SJSA1 (cell line): ENCODE data around the gene LRRC10B. TPM values are rescaled to one million over a fixed set of nuclear protein-coding genes. Genes with fewer than 3 reads are reported as not detected.
"Not testable (repeated sequence)": the region's sequence is repeated elsewhere in the genome, so short reads cannot be mapped to it uniquely, and the experiment has no call there.

ENCODE experiments used
- DNase-seq, 2 experiments: peaks; one replicate each; pipeline ENCODE4 v3.0.0-alpha.2; 2015 to 2020; ENCODE audit warnings: low spot score in 2 of 2, low read depth in 1 of 2
- H3K27ac ChIP-seq: fragments of 250-450 bp; sonication (Bioruptor Pico); 2 replicates; pipeline ENCODE4 v1.5.1; 2020; ENCODE audit warnings: mild to moderate bottlenecking, moderate library complexity
- H3K27me3 ChIP-seq: fragments of 250-450 bp; sonication (Bioruptor Pico); replicated peaks from 2 replicates; pipeline ENCODE4 v1.5.1; 2020; ENCODE audit warnings: mild to moderate bottlenecking, moderate library complexity
- H3K36me3 ChIP-seq: fragments of 250-450 bp; sonication (Bioruptor Pico); 2 replicates; pipeline ENCODE4 v1.5.1; 2020; ENCODE audit warnings: mild to moderate bottlenecking
- H3K4me1 ChIP-seq: fragments of 250-450 bp; sonication (Bioruptor Pico); replicated peaks from 2 replicates; pipeline ENCODE4 v1.6.1; 2021; ENCODE audit warnings: mild to moderate bottlenecking
- H3K4me3 ChIP-seq: fragments of 250-450 bp; sonication (Bioruptor Pico); 2 replicates; pipeline ENCODE4 v1.5.1; 2020; ENCODE audit warnings: mild to moderate bottlenecking
- H3K9me3 ChIP-seq: fragments of 250-450 bp; sonication (Bioruptor Pico); replicated peaks from 2 replicates; pipeline ENCODE4 v1.5.1; 2020; ENCODE audit warnings: mild to moderate bottlenecking
- total RNA-seq: library from RNA; depleted of rRNA; stranded (reverse); fragments of >200 nt; shearing (Covaris generic); gene quantifications from 2 replicates; pipeline ENCODE4 v1.2.3, GENCODE V29; 2014; rRNA removed

The LRRC10B gene
- not detected in 2 replicates for total RNA-seq

DNA sequence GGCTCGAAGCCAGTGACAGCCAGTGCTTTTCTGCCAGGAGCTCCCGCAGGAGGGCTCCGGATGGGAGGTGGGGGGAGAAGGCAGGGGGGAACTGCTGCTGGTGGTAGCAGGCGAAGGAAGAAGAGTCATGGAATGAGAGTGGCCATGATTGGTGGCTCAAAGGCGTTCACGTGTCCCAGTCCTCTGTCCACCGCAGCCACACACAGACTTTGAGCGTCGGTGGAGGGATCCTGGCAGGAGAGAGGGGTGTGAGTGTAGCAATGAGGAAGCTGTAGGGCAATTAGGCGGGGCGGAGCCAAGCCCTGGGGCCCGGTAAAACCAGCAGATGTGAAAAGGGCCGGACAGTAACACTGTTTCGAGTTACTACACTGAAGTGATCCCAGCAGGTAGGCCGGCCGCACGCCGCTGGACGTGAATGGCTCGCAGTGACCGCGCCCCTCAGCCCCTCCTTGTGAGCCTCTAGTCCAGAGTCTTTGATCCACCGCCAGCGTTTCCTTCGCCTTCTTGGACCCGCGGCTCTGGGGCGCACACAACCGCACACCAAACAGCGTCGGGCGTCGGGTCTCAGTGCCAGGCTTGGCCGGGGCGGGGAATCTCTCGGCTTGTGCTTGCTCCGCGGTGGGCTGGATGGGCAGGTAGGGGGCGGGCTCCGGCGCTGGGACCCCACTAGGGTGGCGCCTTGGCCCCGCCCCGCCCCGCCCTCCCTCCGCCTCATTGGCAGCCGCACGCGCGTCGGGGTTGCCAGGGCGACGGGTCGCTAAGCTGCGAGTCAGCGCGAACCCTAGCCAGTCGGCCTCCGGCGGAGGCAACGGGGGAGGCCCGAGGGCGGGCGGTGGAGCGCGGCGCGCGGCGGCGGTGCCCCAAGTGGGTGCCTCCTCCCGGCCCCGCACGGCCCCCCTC is at the start of gene LRRC10B:
TSS of gene LRRC10B (plus strand) at position 788 of the 900 bp plus-strand sequence. CDS start 250 bp downstream, outside the sequence.
- Histone ChIP-seq H3K4me3 (no peak within 1 kb of the TSS), H3K4me1 (peaks cover 13% of the 10 kb centered on the region), H3K27me3 (peaks cover 83% of the 10 kb centered on the region), H3K27ac (no peak within 1 kb of the TSS), H3K36me3 (no peaks in the 10 kb centered on the region), H3K9me3 (peaks cover 8% of the 10 kb centered on the region)
- no peak for DNase-seq

GRCh38 chr11:61460474-61460881 is 48.1 kb upstream of the LRRC10B start:
- DNase-seq, result no peak
- no peak overlapping the region for H3K27ac ChIP-seq

DNA sequence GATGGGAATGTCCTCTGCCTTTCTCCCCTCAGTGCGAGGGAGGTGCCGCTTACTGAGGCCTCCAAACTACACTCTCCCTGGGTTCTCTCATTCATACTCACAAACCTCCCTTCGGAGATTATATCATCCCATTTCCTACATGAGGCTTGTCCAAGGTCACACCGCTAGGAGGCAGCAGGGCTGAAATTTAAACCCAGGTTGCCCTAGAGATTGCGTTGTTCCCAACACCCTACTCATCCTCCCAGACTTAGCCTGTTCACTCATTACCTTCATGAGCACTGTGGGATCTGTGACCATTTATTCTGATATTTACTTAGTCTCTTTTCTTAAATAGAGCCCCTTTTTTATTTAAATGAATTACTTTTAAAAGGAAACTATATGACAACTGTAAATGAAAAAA is 47.6 kb upstream of the LRRC10B start:
- Histone ChIP-seq H3K27me3 (no peaks in the 10 kb centered on the region), H3K9me3 (no peaks in the 10 kb centered on the region), H3K4me3 (no peak overlapping the region), H3K36me3 (peaks cover 4% of the 10 kb centered on the region; the same call in 1 of the 2 replicates), H3K27ac (no peak overlapping the region), H3K4me1 (no peaks in the 10 kb centered on the region)
- DNase-seq, result no peak

More at GRCh38 chr11:61460474-61460881, 48.1 kb upstream of the LRRC10B start:
- Histone ChIP-seq H3K4me1 (no peaks in the 10 kb centered on the region), H3K9me3 (no peaks in the 10 kb centered on the region), H3K36me3 (peaks cover 4% of the 10 kb centered on the region), H3K27me3 (no peaks in the 10 kb centered on the region), H3K4me3 (no peak overlapping the region)

DNA sequence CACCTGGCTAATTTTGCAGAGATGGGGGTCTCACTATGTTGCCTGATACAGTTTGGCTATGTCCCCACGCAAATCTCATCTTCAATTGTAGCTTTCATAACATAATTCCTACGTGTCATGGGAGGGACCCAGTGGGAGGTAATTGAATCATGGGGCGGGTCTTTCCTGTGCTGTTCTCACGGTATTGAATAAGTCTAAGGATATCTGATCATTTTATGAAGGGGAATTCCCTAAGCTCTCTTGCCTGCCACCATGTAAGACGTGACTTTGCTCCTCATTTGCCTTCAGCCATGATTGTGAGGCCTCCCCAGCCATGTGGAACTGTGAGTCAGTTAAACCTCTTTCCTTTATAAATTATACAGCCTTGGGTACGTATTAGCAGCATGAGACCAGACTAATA is 40.9 kb upstream of the LRRC10B start:
- H3K36me3 ChIP-seq, result peaks cover 22% of the 10 kb centered on the region
- H3K4me3 ChIP-seq, H3K9me3 ChIP-seq, H3K27ac ChIP-seq, DNase-seq, H3K27me3 ChIP-seq, H3K4me1 ChIP-seq: not testable (repeated sequence)

DNA sequence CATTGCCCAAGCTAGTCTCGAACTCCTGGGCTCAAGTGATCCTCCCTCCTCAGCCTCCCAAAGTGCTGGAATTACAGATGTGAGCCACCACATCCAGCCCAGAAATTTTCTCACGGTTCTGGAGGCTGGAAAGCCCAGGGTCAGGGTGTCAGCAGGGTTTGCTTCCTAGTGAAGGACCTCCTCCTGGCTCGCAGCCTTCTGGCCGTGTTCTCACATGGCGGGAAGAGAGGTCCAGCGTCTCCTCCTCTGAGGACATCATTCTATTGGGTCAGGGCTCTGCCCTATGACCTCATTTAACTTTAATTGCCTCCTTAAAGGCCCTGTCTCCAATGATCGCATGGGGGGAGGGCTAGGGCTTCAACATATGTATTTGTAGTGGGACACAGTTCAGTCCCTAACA is 40.5 kb upstream of the LRRC10B start:
- H3K27me3 ChIP-seq, result no peaks in the 10 kb centered on the region
- H3K36me3 ChIP-seq, result peaks cover 22% of the 10 kb centered on the region
- no peak overlapping the region for H3K27ac ChIP-seq
- DNase-seq, result no peak
- H3K9me3 ChIP-seq, result no peaks in the 10 kb centered on the region
- H3K4me1 ChIP-seq, result no peaks in the 10 kb centered on the region
- H3K4me3 ChIP-seq, result no peak overlapping the region

- Histone ChIP-seq H3K27ac (no peak overlapping the region), H3K9me3 (no peaks in the 10 kb centered on the region; the same call in 1 of the 2 replicates), H3K27me3 (no peaks in the 10 kb centered on the region)
Measured at GRCh38 chr11:61472282-61472681, 36.3 kb upstream of the LRRC10B start.

GRCh38 chr11:61472868-61473267 is 35.7 kb upstream of the LRRC10B start:
- Histone ChIP-seq H3K4me3 (no peak overlapping the region), H3K27ac (no peak overlapping the region)

More at GRCh38 chr11:61472282-61472681, 36.3 kb upstream of the LRRC10B start:
- no peak for DNase-seq
- H3K4me3 ChIP-seq, result no peak overlapping the region
- H3K4me1 ChIP-seq, result no peaks in the 10 kb centered on the region
- H3K36me3 ChIP-seq, result peaks cover 24% of the 10 kb centered on the region

GRCh38 chr11:61473370-61474012 is 35.1 kb upstream of the LRRC10B start:
- Histone ChIP-seq H3K36me3 (peaks cover 20% of the 10 kb centered on the region), H3K27ac (no peak overlapping the region), H3K4me1 (0 out of 2 replicates have a peak, but pooled peaks cover 4% of the 10 kb centered on the region), H3K9me3 (no peaks in the 10 kb centered on the region; the same call in 1 of the 2 replicates), H3K27me3 (no peaks in the 10 kb centered on the region), H3K4me3 (no peak overlapping the region)
- no peak for DNase-seq

More at GRCh38 chr11:61472868-61473267, 35.7 kb upstream of the LRRC10B start:
- Histone ChIP-seq H3K27me3 (no peaks in the 10 kb centered on the region), H3K4me1 (0 out of 2 replicates have a peak, but pooled peaks cover 4% of the 10 kb centered on the region), H3K36me3 (peaks cover 24% of the 10 kb centered on the region), H3K9me3 (no peaks in the 10 kb centered on the region; the same call in 1 of the 2 replicates)
- DNase-seq, result no peak

DNA sequence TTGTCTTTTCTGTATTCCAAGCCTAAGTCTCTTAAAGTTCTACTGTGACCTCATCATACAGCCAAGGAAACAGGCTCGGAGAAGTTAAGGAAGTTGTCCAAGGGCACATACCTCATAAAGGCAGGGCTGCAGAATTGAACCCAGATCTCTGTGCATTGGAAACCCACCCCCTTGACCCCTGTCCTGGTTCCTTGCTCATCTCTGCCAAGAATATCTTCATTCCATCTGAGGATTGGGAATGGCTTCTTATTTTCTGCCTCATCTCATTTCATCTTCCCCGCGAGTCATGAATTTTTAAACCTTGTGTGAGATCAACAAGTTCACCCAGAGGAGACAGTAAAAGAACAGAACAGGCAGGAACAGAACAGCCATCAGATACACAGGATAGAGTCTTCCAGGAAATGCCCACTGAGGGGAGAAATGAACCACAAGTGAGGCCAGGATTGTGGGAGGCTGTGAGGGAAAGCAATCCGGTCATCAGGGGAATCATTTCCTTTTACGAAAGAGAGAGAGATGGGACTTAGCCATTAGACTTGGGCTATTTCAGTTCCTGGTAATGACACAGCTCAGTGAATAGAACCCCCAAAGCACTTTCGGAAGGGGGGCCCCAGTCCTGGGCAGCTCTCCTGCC is 34.4 kb upstream of the LRRC10B start:
- no peak for DNase-seq
- no peak overlapping the region for H3K27ac ChIP-seq
- no peaks in the 10 kb centered on the region; the same call in 1 of the 2 replicates for H3K9me3 ChIP-seq
- 0 out of 2 replicates have a peak, but pooled peaks cover 4% of the 10 kb centered on the region for H3K4me1 ChIP-seq
- peaks cover 16% of the 10 kb centered on the region for H3K36me3 ChIP-seq
- H3K4me3 ChIP-seq, result no peak overlapping the region
- no peaks in the 10 kb centered on the region for H3K27me3 ChIP-seq

- Histone ChIP-seq H3K9me3 (no peaks in the 10 kb centered on the region; the same call in 1 of the 2 replicates), H3K4me3 (no peak overlapping the region), H3K4me1 (0 out of 2 replicates have a peak, but pooled peaks cover 4% of the 10 kb centered on the region), H3K27me3 (no peaks in the 10 kb centered on the region), H3K36me3 (peaks cover 13% of the 10 kb centered on the region), H3K27ac (no peak overlapping the region)
- DNase-seq, result no peak
Measured at GRCh38 chr11:61475433-61475832, 33.1 kb upstream of the LRRC10B start.

GRCh38 chr11:61476371-61476770 is 32.2 kb upstream of the LRRC10B start:
- Histone ChIP-seq H3K36me3 (peaks cover 7% of the 10 kb centered on the region), H3K4me1 (0 out of 2 replicates have a peak, but pooled peaks cover 4% of the 10 kb centered on the region), H3K4me3 (no peak overlapping the region), H3K27me3 (peaks cover 3% of the 10 kb centered on the region; the same call in 1 of the 2 replicates), H3K9me3 (no peaks in the 10 kb centered on the region; the same call in 1 of the 2 replicates), H3K27ac (no peak overlapping the region)
- no peak for DNase-seq

- H3K4me3 ChIP-seq, result no peak overlapping the region
- DNase-seq, result no peak
- peaks cover 7% of the 10 kb centered on the region for H3K36me3 ChIP-seq
- no peaks in the 10 kb centered on the region; the same call in 1 of the 2 replicates for H3K9me3 ChIP-seq
- H3K27me3 ChIP-seq, result peaks cover 6% of the 10 kb centered on the region; the same call in 1 of the 2 replicates
- H3K4me1 ChIP-seq, result 0 out of 2 replicates have a peak, but pooled peaks cover 4% of the 10 kb centered on the region
- H3K27ac ChIP-seq, result no peak overlapping the region
Measured at GRCh38 chr11:61477126-61477525, 31.4 kb upstream of the LRRC10B start.

GRCh38 chr11:61477727-61478148 is 30.8 kb upstream of the LRRC10B start:
- Histone ChIP-seq H3K4me3 (no peak overlapping the region), H3K36me3 (peaks cover 5% of the 10 kb centered on the region), H3K27ac (no peak overlapping the region), H3K9me3 (no peaks in the 10 kb centered on the region; the same call in 1 of the 2 replicates), H3K4me1 (0 out of 2 replicates have a peak, but pooled peaks cover 4% of the 10 kb centered on the region), H3K27me3 (peaks cover 6% of the 10 kb centered on the region; the same call in 1 of the 2 replicates)
- DNase-seq, result peak in 1 of 2 experiments; percentile 55
